ENCODE data around the gene LSM11.

LSM11 gene

DNA sequence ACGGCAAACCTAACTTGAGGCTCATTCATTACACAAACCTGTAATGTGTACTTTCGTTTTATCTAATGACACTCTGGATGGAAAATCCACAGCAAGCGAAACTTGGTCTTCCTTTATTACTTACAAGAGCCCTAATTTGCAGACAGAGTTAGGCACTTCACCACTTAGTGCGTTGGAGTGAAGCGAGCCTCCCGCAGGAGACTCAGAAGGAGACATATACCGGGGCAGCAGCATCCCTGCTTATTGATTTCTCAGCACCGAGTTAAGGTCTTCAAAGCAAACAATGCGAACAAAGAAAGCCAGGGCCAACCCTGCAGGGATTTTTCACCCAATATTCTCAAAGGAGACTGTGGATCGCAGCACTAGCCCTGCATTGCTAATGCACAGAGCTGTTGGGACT lies 28.6 kb downstream of the LSM11 start:
- DNase-seq (ENCODE audit: low spot score): no peak

DNA sequence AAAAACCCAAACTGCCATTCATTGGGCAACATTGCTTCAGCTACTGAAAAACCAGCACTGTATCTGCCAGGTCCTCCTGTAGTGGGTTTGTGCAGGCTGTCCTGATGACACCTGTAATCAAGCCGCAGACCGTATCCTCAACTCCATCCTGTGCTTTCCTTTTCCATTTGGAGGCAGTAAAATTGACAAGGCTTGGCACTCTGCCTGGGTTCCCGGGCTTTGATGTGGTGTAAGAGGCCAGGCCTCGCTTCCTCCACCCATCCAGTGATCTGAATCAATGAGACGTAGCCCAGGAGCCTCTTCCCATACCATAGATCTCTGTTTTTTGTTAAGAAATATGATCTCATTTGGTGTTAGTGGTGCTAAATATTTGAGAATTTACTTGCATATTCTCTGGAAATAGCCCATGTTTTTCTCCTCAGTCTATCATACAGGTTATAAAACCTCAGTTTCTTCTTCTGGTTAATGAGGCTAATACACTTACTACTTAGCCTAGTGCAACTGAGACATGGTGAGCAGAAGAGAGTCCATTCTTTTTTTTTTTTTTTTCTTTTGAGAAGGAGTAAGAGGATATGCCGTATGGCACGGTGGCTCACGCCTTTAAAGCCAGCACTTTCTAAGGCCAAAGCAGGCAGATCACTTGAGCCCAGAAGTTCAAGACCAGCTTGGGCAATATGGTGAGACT lies 34.8 kb downstream of the LSM11 start:
- DNase-seq (ENCODE audit: low spot score): no peak

DNA sequence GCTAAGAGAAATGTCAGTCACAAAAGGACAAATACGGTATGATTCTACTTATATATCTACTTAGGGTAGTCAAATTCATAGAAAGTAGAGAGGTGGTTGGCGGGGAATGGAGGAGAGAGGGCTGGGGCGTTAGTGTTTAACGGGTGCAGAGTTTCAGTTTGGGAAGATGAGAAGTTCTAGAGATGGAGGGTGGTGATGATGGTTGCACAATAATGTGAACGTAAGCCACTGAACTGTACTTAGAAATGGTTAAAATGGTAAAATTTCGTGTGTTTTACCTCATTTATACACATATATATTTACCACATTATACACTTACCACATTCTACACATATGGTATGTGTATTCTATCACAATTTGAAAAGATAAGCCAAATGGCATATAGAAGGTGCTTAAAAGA lies 35.7 kb downstream of the LSM11 start:
- DNase-seq (ENCODE audit: low spot score): no peak

DNA sequence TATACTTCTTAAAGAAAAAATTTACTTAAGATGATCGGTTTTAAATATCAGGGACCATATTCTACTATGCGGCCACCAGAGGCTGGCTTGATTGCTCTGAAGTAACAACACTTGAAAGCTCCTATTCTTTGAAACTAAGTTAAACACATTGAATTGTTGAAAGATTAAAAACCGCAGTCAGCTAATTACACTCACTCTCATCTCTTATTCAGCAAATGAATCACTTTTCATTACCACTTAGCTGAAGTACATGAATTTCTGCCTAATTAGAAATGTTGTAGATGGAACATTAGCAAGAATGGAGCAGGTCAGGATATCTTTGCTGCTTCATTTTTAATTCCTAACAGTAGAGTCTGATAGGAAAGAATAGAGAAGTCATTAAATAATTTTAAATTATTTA lies 42.3 kb downstream of the LSM11 start:
- no peak for DNase-seq (ENCODE audit: low spot score)

DNA sequence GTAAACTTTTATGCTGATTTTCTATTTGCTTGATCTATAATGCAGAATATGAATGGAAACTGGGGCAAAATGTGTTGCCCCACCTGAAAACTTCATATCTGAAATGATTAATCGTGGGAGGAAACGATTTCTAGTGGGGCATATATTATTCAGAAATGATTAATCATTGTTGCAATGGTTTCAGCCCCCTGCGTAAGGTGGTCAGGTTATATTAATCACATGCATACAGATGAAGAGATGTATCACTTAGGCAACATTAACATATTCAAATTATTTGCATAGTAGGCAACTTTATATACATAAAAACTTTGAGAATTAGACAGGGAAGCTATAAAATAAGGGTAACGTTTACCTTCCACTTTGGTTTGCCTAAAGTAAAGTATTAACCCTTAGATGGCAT lies 49.8 kb downstream of the LSM11 start:
- no peak for DNase-seq (ENCODE audit: low spot score)

DNA sequence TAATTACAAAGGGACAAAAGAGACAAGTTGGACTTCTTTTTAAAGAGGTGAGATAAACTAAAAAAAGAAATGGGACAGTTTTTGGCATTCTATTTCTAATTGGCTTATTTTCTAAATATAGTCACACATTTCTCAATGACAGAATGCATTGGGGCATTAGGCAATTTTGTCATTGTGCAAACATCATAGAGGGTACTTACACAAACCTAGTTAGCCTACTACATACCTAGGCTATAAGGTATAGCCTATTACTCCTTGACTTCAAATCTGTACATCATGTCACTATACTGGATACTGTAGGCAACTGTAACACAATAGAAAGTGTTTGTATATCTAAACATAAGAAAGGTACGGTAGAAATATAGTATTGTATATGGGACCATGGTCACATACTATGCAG lies 56.1 kb downstream of the LSM11 start:
- DNase-seq (ENCODE audit: low spot score): no peak

DNA sequence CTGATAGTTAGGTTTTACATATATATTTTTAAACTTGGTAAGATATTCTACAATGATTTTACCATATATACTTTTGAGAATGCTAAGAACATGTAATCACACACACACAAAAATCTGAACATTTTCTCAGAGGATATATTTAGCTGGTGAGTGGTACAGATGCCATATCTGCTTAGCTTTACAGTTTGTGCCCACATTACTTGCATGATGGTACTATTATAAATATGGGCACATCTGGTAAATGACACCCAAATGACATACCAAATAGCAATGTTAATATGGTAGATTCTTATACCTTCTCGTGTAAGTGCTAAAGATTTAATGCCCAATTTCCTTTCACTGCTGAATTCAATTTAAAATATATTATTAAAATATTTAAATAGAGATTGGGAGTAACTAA lies 56.6 kb downstream of the LSM11 start:
- DNase-seq (ENCODE audit: low spot score): no peak

DNA sequence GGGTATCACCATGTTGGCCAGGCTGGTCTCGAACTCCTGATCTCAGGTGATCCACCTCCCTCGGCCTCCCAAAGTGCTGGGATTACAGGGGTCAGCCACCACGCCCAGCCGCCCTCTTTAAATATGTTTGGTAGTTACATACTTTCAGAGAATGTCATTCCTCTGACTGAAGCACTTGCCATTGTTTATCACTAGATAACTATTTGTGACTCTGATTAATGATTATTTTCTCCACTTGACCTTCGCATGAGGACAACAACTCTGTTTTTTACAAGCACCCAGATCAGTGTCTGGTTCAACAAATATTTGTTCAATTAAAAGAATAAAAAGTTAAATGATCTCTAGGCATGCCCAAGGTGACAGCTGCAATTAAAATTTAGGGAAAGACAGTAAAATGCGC lies 59.2 kb downstream of the LSM11 start:
- no peak for DNase-seq (ENCODE audit: low spot score)

DNA sequence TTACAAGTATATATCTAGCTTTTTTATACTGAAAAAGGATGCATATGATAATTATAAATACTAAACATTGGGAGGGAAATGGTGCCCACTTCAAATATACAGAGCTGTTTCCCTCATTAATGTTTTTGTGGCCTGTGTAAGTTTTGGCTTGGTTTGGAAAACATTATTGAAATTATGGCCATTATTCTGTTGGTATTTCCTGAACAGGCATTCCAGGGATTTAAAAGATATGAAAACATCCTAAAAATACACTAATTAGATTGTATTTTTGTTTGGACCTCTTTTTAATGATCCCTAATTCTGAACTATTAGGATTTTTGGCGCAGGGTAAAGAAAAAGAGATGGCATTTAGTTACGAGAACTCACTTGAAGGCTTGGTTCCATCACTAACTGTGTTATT lies 64.5 kb downstream of the LSM11 start:
- DNase-seq (ENCODE audit: low spot score): no peak

Data from CD4-positive, alpha-beta T cell treated with Interleukin-2 at 100 ng/mL for 4 hours (primary cell).